ENCODE measurements around the gene RHBDL2. TPM values are rescaled to one million over a fixed set of nuclear protein-coding genes. Genes with fewer than 3 reads are reported as not detected.
A peak's percentile ranks its signal among the peaks of the same experiment; 100 is the strongest.
"Not testable (repeated sequence)": the region's sequence is repeated elsewhere in the genome, so short reads cannot be mapped to it uniquely, and the experiment has no call there.

The RHBDL2 gene
- total and polyA plus RNA-seq, 5 experiments from 2014 or later: 0.14 TPM; not detected in 4

DNA sequence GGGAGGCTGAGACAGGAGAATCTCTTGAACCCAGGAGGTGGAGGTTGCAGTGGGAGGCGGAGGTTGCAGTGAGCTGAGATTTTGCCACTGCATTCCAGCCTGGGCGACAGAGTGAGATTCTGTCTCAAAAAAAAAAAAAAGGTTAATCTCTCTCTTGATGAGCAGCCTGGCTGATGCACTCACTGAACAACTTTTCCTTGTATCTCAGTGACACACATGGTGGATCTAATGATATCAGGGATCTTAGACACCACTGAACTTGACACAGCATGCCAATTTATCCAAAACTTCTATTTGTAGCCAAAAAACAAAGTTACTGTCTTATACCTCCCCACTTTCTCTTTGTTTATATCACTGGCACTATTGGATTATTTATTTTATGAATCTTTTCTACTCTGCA lies 16.2 kb downstream of the RHBDL2 start:
- no peak overlapping the region for H3K27ac Mint-ChIP-seq
- no peaks in the 10 kb centered on the region for H3K9me3 Mint-ChIP-seq
- no peaks in the 10 kb centered on the region for H3K4me1 Mint-ChIP-seq
- POLR2A ChIA-PET: no interaction called here
- DNase-seq (no peak), ATAC-seq (no peak)
- H3K36me3 Mint-ChIP-seq: no peaks in the 10 kb centered on the region
- H3K27me3 Mint-ChIP-seq: no peaks in the 10 kb centered on the region
- H3K4me3 Mint-ChIP-seq: no peak overlapping the region

- DNase-seq: no peak
- Mint-ChIP-seq H3K27ac (no peak overlapping the region), H3K36me3 (no peaks in the 10 kb centered on the region), H3K4me1 (peaks cover 0 to 5% (median 0%) of the 10 kb centered on the region in 4 donors), H3K27me3 (no peaks in the 10 kb centered on the region), H3K4me3 (no peak overlapping the region), H3K9me3 (no peaks in the 10 kb centered on the region)
- POLR2A ChIA-PET: no interaction called here
- ATAC-seq: no peak
Observed at GRCh38 chr1:38923607-38924006, 18.0 kb downstream of the RHBDL2 start.

GRCh38 chr1:38919130-38919529 lies 22.5 kb downstream of the RHBDL2 start:
- POLR2A ChIA-PET: interaction anchor here (0.7 kb wide), 1 partner anchor 150 kb away, joined by 6 read pairs; no protein-coding TSS in a partner anchor
- no peaks in the 10 kb centered on the region for H3K36me3 Mint-ChIP-seq
- ATAC-seq (no peak), DNase-seq (no peak)
- no peak overlapping the region for H3K4me3 Mint-ChIP-seq
- peaks cover 0 to 5% (median 0%) of the 10 kb centered on the region in 4 donors for H3K4me1 Mint-ChIP-seq
- peak overlapping the region in 2 of 10 donors; percentile 22 to 80 for H3K27ac Mint-ChIP-seq
- no peaks in the 10 kb centered on the region for H3K27me3 Mint-ChIP-seq
- H3K9me3 Mint-ChIP-seq: no peaks in the 10 kb centered on the region

GRCh38 chr1:38918568-38918967 lies 23.1 kb downstream of the RHBDL2 start:
- Mint-ChIP-seq H3K4me3 (no peak overlapping the region), H3K9me3 (no peaks in the 10 kb centered on the region), H3K4me1 (peaks cover 0 to 5% (median 0%) of the 10 kb centered on the region in 4 donors), H3K27me3 (no peaks in the 10 kb centered on the region), H3K36me3 (no peaks in the 10 kb centered on the region), H3K27ac (no peak overlapping the region)
- ATAC-seq (no peak), DNase-seq (no peak)
- POLR2A ChIA-PET: no interaction called here

DNA sequence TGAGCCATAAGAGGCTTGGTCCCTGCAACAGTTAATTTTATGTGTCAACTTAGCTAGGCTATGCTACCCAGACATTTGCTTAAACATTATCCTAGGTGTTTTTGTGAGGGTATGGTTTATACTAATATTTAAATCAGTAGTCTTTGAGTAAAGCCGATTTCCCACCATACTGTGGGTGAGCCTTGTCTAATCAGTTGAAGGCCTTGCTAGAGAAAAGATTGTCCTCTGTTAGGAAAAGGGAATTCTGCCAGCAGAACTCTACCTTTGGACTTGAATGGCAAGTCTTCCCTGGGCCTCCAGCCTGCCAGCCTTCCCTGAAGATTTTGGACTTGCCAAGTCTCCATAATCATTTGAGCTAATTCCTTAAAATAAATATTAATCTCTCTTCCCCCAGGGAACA lies 23.9 kb downstream of the RHBDL2 start:
- H3K9me3 Mint-ChIP-seq: no peaks in the 10 kb centered on the region
- DNase-seq (no peak), ATAC-seq (no peak)
- H3K27me3 Mint-ChIP-seq: no peaks in the 10 kb centered on the region
- H3K36me3 Mint-ChIP-seq: no peaks in the 10 kb centered on the region
- H3K4me1 Mint-ChIP-seq: peaks cover 0 to 5% (median 0%) of the 10 kb centered on the region in 4 donors
- POLR2A ChIA-PET: no interaction called here
- no peak overlapping the region for H3K4me3 Mint-ChIP-seq
- H3K27ac Mint-ChIP-seq: no peak overlapping the region

DNA sequence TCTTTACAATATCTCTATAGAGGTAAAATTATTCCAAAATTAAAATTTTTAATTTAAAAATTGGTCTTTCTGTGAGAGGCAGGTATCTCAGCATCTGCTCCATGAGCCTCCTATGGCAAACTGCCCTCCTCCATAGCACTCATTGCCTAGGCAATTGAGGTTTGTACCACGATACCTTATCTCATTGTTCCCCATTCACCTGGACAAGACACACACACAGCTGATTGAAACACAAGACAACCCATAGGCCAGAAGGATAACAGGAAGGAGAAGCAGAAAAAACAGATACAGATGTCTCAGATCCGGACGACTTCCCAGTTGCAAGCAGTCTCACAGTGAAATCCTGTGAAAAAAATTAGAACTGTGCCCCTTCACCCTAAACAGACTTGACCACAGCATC lies 24.3 kb downstream of the RHBDL2 start:
- DNase-seq (no peak), ATAC-seq (no peak)
- H3K36me3 Mint-ChIP-seq: no peaks in the 10 kb centered on the region
- no peaks in the 10 kb centered on the region for H3K9me3 Mint-ChIP-seq
- no peak overlapping the region for H3K4me3 Mint-ChIP-seq
- peaks cover 0 to 5% (median 0%) of the 10 kb centered on the region in 4 donors for H3K4me1 Mint-ChIP-seq
- no peaks in the 10 kb centered on the region for H3K27me3 Mint-ChIP-seq
- no peak overlapping the region for H3K27ac Mint-ChIP-seq
- POLR2A ChIA-PET: no interaction called here

DNA sequence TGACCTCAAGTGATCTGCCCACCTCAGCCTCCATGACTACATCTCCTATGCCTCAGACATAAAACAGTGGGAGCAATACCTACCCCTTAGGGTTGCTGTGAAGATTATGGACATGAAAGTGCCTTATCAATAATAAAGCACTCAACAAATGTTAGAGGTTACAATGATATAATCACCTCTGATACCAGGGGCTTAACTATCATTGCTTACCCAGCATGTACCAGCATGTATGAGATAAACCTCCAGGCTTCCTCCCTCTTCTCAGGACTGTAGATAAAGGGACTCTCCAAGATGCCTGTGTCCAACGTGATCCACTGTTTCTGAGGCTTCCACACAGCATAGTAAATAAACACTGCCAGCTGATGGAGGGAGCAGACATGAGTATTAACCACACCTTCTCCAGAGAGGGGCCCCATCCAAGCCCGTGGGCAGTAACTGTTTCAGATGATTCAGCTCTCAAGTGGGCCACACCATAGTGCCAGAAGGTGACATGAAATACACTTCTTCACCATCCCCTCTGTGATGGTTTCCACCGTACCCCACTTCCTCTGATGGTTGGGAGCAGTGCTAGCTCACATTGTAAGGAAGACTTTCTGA lies 26.2 kb downstream of the RHBDL2 start:
- no peaks in the 10 kb centered on the region for H3K36me3 Mint-ChIP-seq
- no peak overlapping the region for H3K4me3 Mint-ChIP-seq
- H3K27ac Mint-ChIP-seq: no peak overlapping the region
- ATAC-seq (no peak), DNase-seq (no peak)
- POLR2A ChIA-PET: no interaction called here
- peaks cover 0 to 5% (median 0%) of the 10 kb centered on the region in 4 donors for H3K4me1 Mint-ChIP-seq
- no peaks in the 10 kb centered on the region for H3K27me3 Mint-ChIP-seq
- no peaks in the 10 kb centered on the region for H3K9me3 Mint-ChIP-seq

DNA sequence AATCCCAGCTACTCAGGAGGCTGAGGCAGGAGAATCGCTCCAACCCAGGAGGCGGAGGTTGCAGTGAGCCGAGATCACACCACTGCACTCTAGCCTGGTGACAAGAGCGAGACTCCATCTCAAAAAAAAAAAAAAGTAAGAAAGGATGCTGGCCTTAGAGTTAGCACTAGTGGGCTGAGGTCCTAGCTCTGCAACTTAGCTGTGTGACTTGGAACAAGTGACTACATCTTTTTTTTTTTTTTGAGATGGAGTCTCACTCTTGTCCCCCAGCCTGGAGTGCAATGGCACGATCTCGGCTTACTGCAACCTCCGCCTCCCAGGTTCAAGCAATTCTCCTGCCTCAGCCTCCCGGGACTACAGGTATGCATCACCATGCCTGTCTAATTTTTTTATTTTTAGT lies 26.7 kb downstream of the RHBDL2 start:
- DNase-seq, H3K9me3 Mint-ChIP-seq, ATAC-seq, POLR2A ChIA-PET, H3K27ac Mint-ChIP-seq, H3K4me3 Mint-ChIP-seq, H3K4me1 Mint-ChIP-seq, H3K36me3 Mint-ChIP-seq, H3K27me3 Mint-ChIP-seq: not testable (repeated sequence)

DNA sequence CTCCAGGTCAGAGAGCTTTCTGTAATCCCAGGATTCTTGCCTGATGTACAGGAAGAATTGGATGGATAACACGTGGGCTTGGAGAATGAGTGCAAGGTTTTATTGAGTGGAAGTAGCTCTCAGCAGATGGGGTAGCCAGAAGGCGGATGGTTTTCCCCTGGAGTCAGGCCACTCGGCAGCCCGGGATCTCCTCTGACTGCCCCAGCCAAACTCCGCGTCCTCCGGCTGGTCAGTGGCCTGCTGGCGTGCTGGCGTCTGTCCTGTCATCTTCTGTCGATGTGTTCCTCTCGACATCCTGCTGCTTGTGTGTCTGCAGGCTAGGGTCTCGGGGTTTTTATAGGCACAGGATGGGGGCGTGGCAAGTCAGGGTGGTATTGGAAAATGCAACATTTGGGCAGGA lies 32.8 kb downstream of the RHBDL2 start:
- no peak for DNase-seq
- peaks cover 0 to 4% (median 3%) of the 10 kb centered on the region in 3 donors for H3K36me3 Mint-ChIP-seq
- H3K9me3 Mint-ChIP-seq: peaks cover 0 to 6% (median 4%) of the 10 kb centered on the region in 9 donors
- no peak overlapping the region for H3K27ac Mint-ChIP-seq
- H3K4me3 Mint-ChIP-seq: no peak overlapping the region
- peaks cover 0 to 1% (median 0%) of the 10 kb centered on the region in 5 donors for H3K27me3 Mint-ChIP-seq
- ATAC-seq: no peak
- POLR2A ChIA-PET: no interaction called here
- no peaks in the 10 kb centered on the region for H3K4me1 Mint-ChIP-seq

DNA sequence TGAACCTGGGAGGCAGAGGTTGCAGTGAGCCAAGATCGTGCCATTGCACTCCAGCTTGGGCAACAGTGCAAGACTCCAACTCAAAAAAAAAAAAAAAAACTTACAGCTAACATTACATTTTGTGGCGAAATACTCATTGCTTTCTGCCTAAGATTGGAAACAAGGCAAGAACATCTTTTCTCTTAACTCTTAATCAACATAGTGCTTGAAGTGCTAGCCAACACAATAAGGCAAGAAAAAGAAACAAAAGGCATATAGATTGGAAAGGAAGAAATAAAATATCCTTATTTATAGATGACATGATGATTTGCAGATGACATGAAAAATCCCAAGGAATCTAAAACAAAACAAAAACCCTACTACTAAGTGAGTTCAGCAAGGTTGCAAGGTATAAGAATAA lies 35.6 kb downstream of the RHBDL2 start:
- no peak overlapping the region for H3K4me3 Mint-ChIP-seq
- H3K27ac Mint-ChIP-seq: no peak overlapping the region
- H3K4me1 Mint-ChIP-seq: no peaks in the 10 kb centered on the region
- no peak for DNase-seq
- peaks cover 0 to 6% (median 4%) of the 10 kb centered on the region in 9 donors for H3K9me3 Mint-ChIP-seq
- H3K36me3 Mint-ChIP-seq: peaks cover 0 to 4% (median 3%) of the 10 kb centered on the region in 3 donors
- peaks cover 0 to 1% (median 0%) of the 10 kb centered on the region in 5 donors for H3K27me3 Mint-ChIP-seq
- no peak for ATAC-seq
- POLR2A ChIA-PET: no interaction called here

DNA sequence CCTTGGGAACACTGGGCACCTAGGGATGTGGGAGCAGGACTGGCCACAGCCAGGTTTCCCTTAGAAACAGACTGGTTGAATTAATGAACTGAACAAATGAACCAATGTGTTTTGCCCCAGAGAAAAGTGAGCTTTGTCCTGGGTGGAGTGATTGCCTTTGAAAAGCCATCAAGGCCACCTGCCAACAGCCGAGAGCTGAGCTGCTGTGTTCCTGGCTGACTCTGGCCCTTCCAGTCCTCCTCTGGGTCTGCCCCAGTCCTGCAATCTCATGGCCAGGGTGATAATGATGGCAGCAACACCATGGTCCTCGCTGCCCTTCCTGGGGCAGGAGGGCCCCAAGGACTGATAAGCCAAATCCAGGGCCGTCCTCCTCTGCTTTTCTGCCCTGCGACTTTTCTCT lies 42.1 kb downstream of the RHBDL2 start:
- POLR2A ChIA-PET: no interaction called here
- no peaks in the 10 kb centered on the region for H3K27me3 Mint-ChIP-seq
- DNase-seq (no peak), ATAC-seq (no peak)
- H3K4me1 Mint-ChIP-seq: no peaks in the 10 kb centered on the region
- H3K27ac Mint-ChIP-seq: no peak overlapping the region
- no peaks in the 10 kb centered on the region for H3K9me3 Mint-ChIP-seq
- H3K4me3 Mint-ChIP-seq: no peak overlapping the region
- H3K36me3 Mint-ChIP-seq: no peaks in the 10 kb centered on the region

DNA sequence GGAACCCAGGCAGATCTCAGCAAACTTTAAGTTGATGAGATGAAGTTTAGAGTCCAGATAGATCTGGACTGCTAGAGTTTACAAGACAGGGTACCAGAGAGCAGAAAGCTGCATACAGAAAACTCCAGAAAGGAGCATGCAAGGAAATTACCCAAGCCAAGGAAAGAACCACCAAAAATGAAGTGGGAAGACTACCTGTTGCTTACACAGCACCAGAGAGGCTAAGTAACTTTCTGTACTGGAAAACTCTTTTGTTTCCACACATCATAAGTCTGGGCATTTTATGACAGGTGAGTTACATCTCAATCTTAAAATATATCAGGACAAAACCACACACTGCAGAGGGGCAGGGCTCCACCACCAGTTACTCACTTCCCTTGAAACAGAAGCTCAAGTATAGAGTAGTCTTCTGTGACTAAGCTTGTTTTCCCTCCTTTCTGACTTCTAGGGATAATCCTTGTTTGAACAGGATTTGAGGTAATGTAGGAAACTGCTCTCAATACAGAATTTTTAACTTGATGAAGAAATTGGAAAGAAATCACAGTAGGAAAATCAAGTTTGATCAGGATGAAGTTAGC lies 42.9 kb downstream of the RHBDL2 start:
- ATAC-seq: no peak
- POLR2A ChIA-PET: no interaction called here

DNA sequence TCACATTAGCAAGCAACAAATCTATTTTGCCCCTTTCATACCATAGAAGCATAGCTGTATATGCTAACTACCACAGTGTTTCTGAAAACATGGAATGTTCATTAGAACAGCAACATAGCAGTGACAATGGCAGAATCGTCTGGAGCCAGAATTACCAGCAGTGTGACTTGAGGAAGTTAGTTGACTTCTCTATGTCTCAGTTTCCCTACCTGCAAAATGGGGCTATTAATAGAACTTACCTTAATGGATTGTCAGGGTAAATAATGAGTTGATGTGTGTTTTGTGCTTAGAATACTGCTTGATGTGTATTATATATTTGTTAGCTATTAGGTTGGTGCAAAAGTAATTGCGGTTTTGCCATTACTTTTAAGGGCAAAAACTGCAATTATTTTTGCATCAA lies 45.5 kb downstream of the RHBDL2 start:
- H3K27ac Mint-ChIP-seq: no peak overlapping the region
- no peaks in the 10 kb centered on the region for H3K9me3 Mint-ChIP-seq
- DNase-seq: no peak
- H3K36me3 Mint-ChIP-seq: no peaks in the 10 kb centered on the region
- H3K27me3 Mint-ChIP-seq: no peaks in the 10 kb centered on the region
- H3K4me1 Mint-ChIP-seq: peaks cover 0 to 2% (median 0%) of the 10 kb centered on the region in 4 donors
- POLR2A ChIA-PET: no interaction called here
- H3K4me3 Mint-ChIP-seq: no peak overlapping the region
- ATAC-seq: no peak

More for the DNA sequence above, 42.9 kb downstream of the RHBDL2 start:
- Mint-ChIP-seq H3K9me3 (no peaks in the 10 kb centered on the region), H3K4me3 (no peak overlapping the region), H3K27ac (peak overlapping the region in 1 of 10 donors; percentile 28), H3K27me3 (no peaks in the 10 kb centered on the region), H3K4me1 (no peaks in the 10 kb centered on the region), H3K36me3 (no peaks in the 10 kb centered on the region)
- DNase-seq: no peak

GRCh38 chr1:38892976-38893375 lies 48.7 kb downstream of the RHBDL2 start:
- POLR2A ChIA-PET: interaction anchor here (0.6 kb wide), 1 partner anchor 1152 kb away, joined by 5 read pairs; no protein-coding TSS in a partner anchor
- H3K36me3 Mint-ChIP-seq: no peaks in the 10 kb centered on the region
- peaks cover 0 to 1% (median 0%) of the 10 kb centered on the region in 5 donors for H3K27me3 Mint-ChIP-seq
- ATAC-seq: no peak
- no peak for DNase-seq
- peaks cover 0 to 2% (median 0%) of the 10 kb centered on the region in 4 donors for H3K4me1 Mint-ChIP-seq
- no peaks in the 10 kb centered on the region for H3K9me3 Mint-ChIP-seq
- no peak overlapping the region for H3K4me3 Mint-ChIP-seq
- H3K27ac Mint-ChIP-seq: no peak overlapping the region

All from naive thymus-derived CD8-positive, alpha-beta T cell (primary cell).